ENCODE data around the gene RUFY4. TPM values are rescaled to one million over a fixed set of nuclear protein-coding genes. Genes with fewer than 3 reads are reported as not detected.

RUFY4 gene
- total and polyA plus RNA-seq, 2 of the 13 experiments (the other 11 are each of a cell fraction or from before 2014, with no cell fraction given), result not detected

- POLR2A ChIA-PET, result no interaction called here
Observed at GRCh38 chr2:218091746-218092145, 22.7 kb downstream of the RUFY4 start.

GRCh38 chr2:218093879-218094278, 24.8 kb downstream of the RUFY4 start:
- intact Hi-C loops (cut with micrococcal nuclease; ENCODE audit: unreplicated experiment), result no loop called here
- no peak overlapping the region for H3K9ac ChIP-seq (ENCODE audit: insufficient read depth, low read depth, low read length)
- no peak overlapping the region for H2AFZ ChIP-seq (ENCODE audit: low read length)
- 17% methylated on average over 3 of the region's 3 CpGs for WGBS (ENCODE audit: low lambda C conversion rate)
- H3K27me3 ChIP-seq (ENCODE audit: control insufficient read depth in 1 of 2, insufficient read depth in 2 of 2, low read length in 2 of 2), result peaks cover 3 to 7% of the 10 kb centered on the region in 2 experiments; a peak in 2 of 5 replicates
- CTCF ChIA-PET (ENCODE audit: low intra/inter-chr PET ratio, low total read pairs), result no interaction called here
- H3K79me2 ChIP-seq (ENCODE audit: insufficient read depth, low read length), result no peaks in the 10 kb centered on the region
- ATAC-seq (no peak), DNase-seq (ENCODE audit: low spot score) (no peak), FAIRE-seq (no peak)
- in situ Hi-C loops (cut with HindIII; ENCODE audit: extremely low pct_ligation_motif_present, low pct_unique_long_range_greater_than_20kb), result no loop called here
- BruUV-seq (replicated peaks), result no TSS peak
- H3K9me3 ChIP-seq (ENCODE audit: low read length), result no peaks in the 10 kb centered on the region
- no peaks in the 10 kb centered on the region for H4K20me1 ChIP-seq (ENCODE audit: insufficient read depth, low read length)
- H3K36me3 ChIP-seq (replicated peaks in 1 of 2; ENCODE audit: control insufficient read depth in 1 of 2, insufficient read depth in 2 of 2, low read length in 2 of 2), result no peaks in the 10 kb centered on the region
- no peak overlapping the region for H3K4me3 ChIP-seq (replicated peaks in 1 of 3; ENCODE audit: insufficient read depth in 1 of 3, low read depth in 2 of 3, low read length in 3 of 3)
- no peak overlapping the region for H3K4me2 ChIP-seq (ENCODE audit: low read depth, low read length)
- POLR2A ChIA-PET, result no interaction called here
- no peaks in the 10 kb centered on the region for H3K4me1 ChIP-seq (ENCODE audit: insufficient read depth, low read length)
- H3K27ac ChIP-seq (ENCODE audit: extremely low read length, insufficient read depth, low read length), result no peak overlapping the region
- TF ChIP-seq TEAD3 (CRISPR knock-in tag; optimal IDR thresholded peaks at IDR 0.05; ENCODE audit: borderline replicate concordance) (no peak), ZBTB14 (CRISPR knock-in tag; IDR thresholded peaks at IDR 0.05) (no peak), PRDM15 (CRISPR knock-in tag; IDR thresholded peaks at IDR 0.05) (no peak), MTERF4 (CRISPR knock-in tag; IDR thresholded peaks at IDR 0.05) (no peak), EEA1 (CRISPR knock-in tag; IDR thresholded peaks at IDR 0.05; ENCODE audit: borderline replicate concordance) (no peak), MAFF (IDR thresholded peaks at IDR 0.05; ENCODE audit: low read depth, low read length) (0 out of 2 replicates have a peak, but pooled peaks have one; percentile 8), ZNF747 (CRISPR knock-in tag; IDR thresholded peaks at IDR 0.05; ENCODE audit: borderline replicate concordance) (no peak), TRIM24 (CRISPR knock-in tag; IDR thresholded peaks at IDR 0.05) (no peak)

More at GRCh38 chr2:218091746-218092145, 22.7 kb downstream of the RUFY4 start:
- Histone ChIP-seq H3K27me3 (ENCODE audit: control insufficient read depth in 1 of 2, insufficient read depth in 2 of 2, low read length in 2 of 2) (peaks cover 3 to 7% of the 10 kb centered on the region in 2 experiments; a peak in 2 of 5 replicates), H3K36me3 (replicated peaks in 1 of 2; ENCODE audit: control insufficient read depth in 1 of 2, insufficient read depth in 2 of 2, low read length in 2 of 2) (no peaks in the 10 kb centered on the region), H3K79me2 (ENCODE audit: insufficient read depth, low read length) (no peaks in the 10 kb centered on the region), H3K9me3 (ENCODE audit: low read length) (peaks cover 1% of the 10 kb centered on the region; the same call in 1 of the 2 replicates), H3K27ac (ENCODE audit: extremely low read length, insufficient read depth, low read length) (no peak overlapping the region), H3K4me2 (ENCODE audit: low read depth, low read length) (no peak overlapping the region), H3K9ac (ENCODE audit: insufficient read depth, low read depth, low read length) (no peak overlapping the region), H2AFZ (ENCODE audit: low read length) (no peak overlapping the region), H4K20me1 (ENCODE audit: insufficient read depth, low read length) (no peaks in the 10 kb centered on the region), H3K4me1 (ENCODE audit: insufficient read depth, low read length) (no peaks in the 10 kb centered on the region), H3K4me3 (replicated peaks in 1 of 3; ENCODE audit: insufficient read depth in 1 of 3, low read depth in 2 of 3, low read length in 3 of 3) (no peak overlapping the region)
- no peak for TF ChIP-seq NR0B2 (CRISPR knock-in tag; IDR thresholded peaks at IDR 0.05)
- no peak for TF ChIP-seq ZNF33A (CRISPR knock-in tag; IDR thresholded peaks at IDR 0.05; ENCODE audit: borderline replicate concordance)
- TF ChIP-seq ZBTB7A (CRISPR knock-in tag; IDR thresholded peaks at IDR 0.05), result no peak
- peak; percentile 43; the same call in 1 of the 2 replicates for TF ChIP-seq CEBPB (IDR thresholded peaks at IDR 0.05; ENCODE audit: borderline replicate concordance, low read depth, low read length)
- no peak for TF ChIP-seq HOXA9 (CRISPR knock-in tag; IDR thresholded peaks at IDR 0.05; ENCODE audit: borderline replicate concordance)
- no peak for TF ChIP-seq ZNF382 (CRISPR knock-in tag; IDR thresholded peaks at IDR 0.05; ENCODE audit: borderline replicate concordance)
- no peak for TF ChIP-seq SP5 (CRISPR knock-in tag; IDR thresholded peaks at IDR 0.05; ENCODE audit: borderline replicate concordance, low read depth)
- TF ChIP-seq ZFP41 (CRISPR knock-in tag; IDR thresholded peaks at IDR 0.05; ENCODE audit: borderline replicate concordance), result no peak
- no peak for ATAC-seq
- no TSS peak for BruUV-seq (replicated peaks)
- intact Hi-C loops (cut with micrococcal nuclease; ENCODE audit: unreplicated experiment), result no loop called here
- no peak for FAIRE-seq
- WGBS (ENCODE audit: low lambda C conversion rate), result 3% methylated on average over 3 of the region's 3 CpGs
- in situ Hi-C loops (cut with HindIII; ENCODE audit: extremely low pct_ligation_motif_present, low pct_unique_long_range_greater_than_20kb), result no loop called here
- CTCF ChIA-PET (ENCODE audit: low intra/inter-chr PET ratio, low total read pairs), result no interaction called here
- no peak for DNase-seq (ENCODE audit: low spot score)
